Activated T-helper 17 cell treated with anti-CD3 and anti-CD28 coated beads, Interleukin-2, amount 50 U/mL, for 72 hours (primary cell): ENCODE measurements around the gene ME1. TPM values are rescaled to one million over a fixed set of nuclear protein-coding genes. Genes with fewer than 3 reads are reported as not detected.
"Not testable (repeated sequence)": the region's sequence is repeated elsewhere in the genome, so short reads cannot be mapped to it uniquely, and the experiment has no call there.

Experiments used
- ATAC-seq: fragments of 150-1000 bp; cut with Tn5 transposase; replicated peaks from 2 replicates; pipeline ENCODE4 v1.10.0; 2021; ENCODE audit warnings: mild to moderate bottlenecking, moderate library complexity
- H3K27ac Mint-ChIP-seq: one replicate; pipeline ENCODE4 v1.8.0; 2022; ENCODE audit warnings: mixed read lengths
- H3K27me3 Mint-ChIP-seq: one replicate; pipeline ENCODE4 v1.8.0; 2022; ENCODE audit warnings: mixed read lengths
- H3K36me3 Mint-ChIP-seq: one replicate; pipeline ENCODE4 v1.8.0; 2022; ENCODE audit warnings: low read depth, mild to moderate bottlenecking, mixed read lengths
- H3K4me1 Mint-ChIP-seq: one replicate; pipeline ENCODE4 v1.8.0; 2022; ENCODE audit warnings: mixed read lengths
- H3K4me3 Mint-ChIP-seq: one replicate; pipeline ENCODE4 v1.8.0; 2022; ENCODE audit warnings: mild to moderate bottlenecking, mixed read lengths
- H3K9me3 Mint-ChIP-seq: one replicate; pipeline ENCODE4 v1.8.0; 2022; ENCODE audit warnings: mixed read lengths
- total RNA-seq, 2 donors: library from RNA; stranded (reverse); gene quantifications; one replicate each; pipeline ENCODE4 v1.2.3, GENCODE V29; 2022

ME1 gene
- total RNA-seq, 2 donors from 2014 or later: 0.32 to 0.42 TPM

DNA sequence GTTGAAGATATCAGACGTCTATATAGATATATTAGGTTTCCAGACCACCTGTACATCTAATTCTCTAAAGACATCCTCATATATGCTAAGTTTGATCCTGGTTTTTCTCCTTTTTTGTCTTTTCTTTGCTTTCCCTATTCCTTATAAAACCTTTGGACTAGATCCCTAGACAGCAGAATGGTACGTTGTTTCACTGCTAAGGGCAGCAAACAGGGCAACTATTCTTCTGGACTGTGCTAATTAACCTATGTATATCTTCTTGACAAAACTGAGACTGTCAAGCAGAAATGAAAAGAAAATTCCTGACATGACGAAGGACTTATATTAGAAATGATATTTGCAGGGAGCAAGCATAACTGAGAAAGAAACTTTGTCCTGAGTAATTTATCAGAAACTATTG is 19.1 kb downstream of the ME1 start:
- ATAC-seq: no peak
- no peak overlapping the region for H3K4me3 Mint-ChIP-seq
- no peak overlapping the region for H3K27ac Mint-ChIP-seq
- peaks cover 3% of the 10 kb centered on the region for H3K9me3 Mint-ChIP-seq
- no peaks in the 10 kb centered on the region for H3K36me3 Mint-ChIP-seq
- H3K27me3 Mint-ChIP-seq: peaks cover 3% of the 10 kb centered on the region
- H3K4me1 Mint-ChIP-seq: no peaks in the 10 kb centered on the region

DNA sequence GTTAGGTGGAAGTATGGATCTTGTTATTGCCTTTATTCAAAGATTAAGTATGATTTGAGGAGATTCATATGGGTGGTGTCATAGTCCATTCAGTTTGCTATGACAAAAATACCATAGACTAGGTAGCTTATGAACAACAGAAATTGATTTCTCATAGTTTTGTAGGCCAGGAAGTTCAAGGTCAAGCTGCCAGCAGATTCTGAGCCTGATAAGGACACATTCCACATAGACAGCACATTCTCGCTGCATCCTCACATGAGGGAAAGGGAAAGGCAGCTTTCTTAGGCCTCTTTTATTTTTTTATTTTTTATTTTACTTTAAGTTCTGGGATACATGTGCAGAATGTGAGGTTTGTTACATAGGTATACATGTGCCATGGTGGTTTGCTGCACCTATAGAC is 27.7 kb downstream of the ME1 start:
- Mint-ChIP-seq H3K4me1 (no peaks in the 10 kb centered on the region), H3K36me3 (no peaks in the 10 kb centered on the region), H3K9me3 (peaks cover 8% of the 10 kb centered on the region), H3K27ac (no peak overlapping the region), H3K27me3 (no peaks in the 10 kb centered on the region), H3K4me3 (no peak overlapping the region)
- no peak for ATAC-seq

DNA sequence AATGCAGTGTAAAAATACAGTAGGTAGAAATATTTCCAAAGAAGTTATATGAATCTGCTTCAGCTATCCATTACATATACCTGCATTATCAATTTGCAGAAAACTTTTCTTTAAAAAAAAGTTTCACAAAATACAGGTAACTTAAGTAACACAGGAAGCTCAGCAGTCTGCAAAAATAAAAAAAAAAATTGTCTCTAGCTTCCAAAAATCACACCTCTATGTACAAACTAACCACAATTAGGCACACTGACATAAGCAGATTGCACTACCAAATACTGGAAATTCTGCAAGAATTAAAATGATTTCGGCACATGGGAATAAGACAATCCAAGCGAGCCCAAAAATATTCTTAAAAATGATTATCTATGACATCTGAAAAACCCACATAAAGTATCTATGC is 41.2 kb downstream of the ME1 start:
- ATAC-seq: no peak
- no peak overlapping the region for H3K4me3 Mint-ChIP-seq
- no peak overlapping the region for H3K27ac Mint-ChIP-seq
- H3K9me3 Mint-ChIP-seq: no peaks in the 10 kb centered on the region
- no peaks in the 10 kb centered on the region for H3K4me1 Mint-ChIP-seq
- no peaks in the 10 kb centered on the region for H3K36me3 Mint-ChIP-seq
- peaks cover under 1% of the 10 kb centered on the region for H3K27me3 Mint-ChIP-seq

DNA sequence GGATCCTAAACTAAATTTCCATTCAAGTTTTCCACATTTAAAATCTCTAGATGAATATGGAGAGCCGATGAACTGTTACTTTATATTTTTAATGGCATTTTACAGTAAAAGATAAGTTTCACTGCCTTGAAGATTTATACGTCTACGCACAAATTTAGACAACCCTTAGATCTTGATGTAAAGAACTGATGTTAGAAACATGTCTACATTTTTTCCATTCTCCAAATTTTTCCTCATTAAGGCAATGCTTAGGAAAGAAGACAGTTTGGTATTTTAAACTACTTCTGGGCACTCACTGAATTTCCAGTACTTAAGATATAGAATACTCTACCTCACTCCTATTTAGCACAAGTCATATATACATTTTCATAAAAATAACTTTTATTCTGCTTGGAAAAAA is 45.4 kb downstream of the ME1 start:
- H3K4me1 Mint-ChIP-seq: no peaks in the 10 kb centered on the region
- ATAC-seq: no peak
- H3K36me3 Mint-ChIP-seq: no peaks in the 10 kb centered on the region
- H3K27ac Mint-ChIP-seq: no peak overlapping the region
- no peak overlapping the region for H3K4me3 Mint-ChIP-seq
- no peaks in the 10 kb centered on the region for H3K9me3 Mint-ChIP-seq
- peaks cover 3% of the 10 kb centered on the region for H3K27me3 Mint-ChIP-seq

DNA sequence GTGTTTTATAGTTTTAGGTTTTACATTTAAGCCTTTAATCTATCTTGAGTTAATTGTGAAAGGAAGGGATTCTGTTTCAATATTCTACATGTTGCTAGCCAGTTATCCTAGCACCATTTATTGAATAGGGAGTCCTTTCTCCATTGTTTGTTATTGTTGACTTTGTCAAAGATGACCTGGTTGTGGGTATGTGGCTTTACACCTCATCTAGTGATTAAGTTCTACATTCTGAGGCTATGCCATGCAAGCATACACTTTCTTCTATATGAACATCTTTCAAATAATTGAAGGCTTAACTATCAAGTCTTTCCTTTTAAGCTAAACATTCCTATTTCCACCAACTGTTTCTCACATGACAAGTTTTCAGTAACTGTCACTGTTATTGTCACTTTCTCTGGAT is 46.1 kb downstream of the ME1 start:
- no peaks in the 10 kb centered on the region for H3K36me3 Mint-ChIP-seq
- ATAC-seq: no peak
- H3K4me3 Mint-ChIP-seq: no peak overlapping the region
- H3K9me3 Mint-ChIP-seq: no peaks in the 10 kb centered on the region
- H3K27me3 Mint-ChIP-seq: peaks cover 3% of the 10 kb centered on the region
- H3K4me1 Mint-ChIP-seq: no peaks in the 10 kb centered on the region
- H3K27ac Mint-ChIP-seq: no peak overlapping the region

DNA sequence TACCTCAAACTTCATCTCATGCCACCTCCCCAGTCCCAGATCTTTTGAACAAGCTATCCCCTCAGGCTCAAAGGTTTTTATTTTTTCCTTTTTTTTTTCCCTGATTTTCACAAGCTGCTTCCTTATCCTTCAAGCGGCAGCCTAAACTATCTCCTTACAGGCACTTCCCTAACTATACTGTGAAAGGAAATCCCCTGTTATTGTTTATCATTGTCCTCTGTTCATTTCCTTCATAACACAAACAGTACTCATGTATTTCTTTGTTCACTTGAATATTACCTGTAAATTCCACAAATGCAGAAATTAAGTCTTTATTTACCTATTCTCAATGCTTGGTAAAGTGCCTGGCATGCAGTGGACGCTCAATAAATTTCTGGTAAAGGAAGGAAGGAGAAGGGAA is 48.9 kb downstream of the ME1 start:
- Mint-ChIP-seq H3K4me1 (no peaks in the 10 kb centered on the region), H3K27me3 (peaks cover 3% of the 10 kb centered on the region), H3K9me3 (no peaks in the 10 kb centered on the region), H3K27ac (no peak overlapping the region), H3K36me3 (no peaks in the 10 kb centered on the region), H3K4me3 (no peak overlapping the region)
- no peak for ATAC-seq

DNA sequence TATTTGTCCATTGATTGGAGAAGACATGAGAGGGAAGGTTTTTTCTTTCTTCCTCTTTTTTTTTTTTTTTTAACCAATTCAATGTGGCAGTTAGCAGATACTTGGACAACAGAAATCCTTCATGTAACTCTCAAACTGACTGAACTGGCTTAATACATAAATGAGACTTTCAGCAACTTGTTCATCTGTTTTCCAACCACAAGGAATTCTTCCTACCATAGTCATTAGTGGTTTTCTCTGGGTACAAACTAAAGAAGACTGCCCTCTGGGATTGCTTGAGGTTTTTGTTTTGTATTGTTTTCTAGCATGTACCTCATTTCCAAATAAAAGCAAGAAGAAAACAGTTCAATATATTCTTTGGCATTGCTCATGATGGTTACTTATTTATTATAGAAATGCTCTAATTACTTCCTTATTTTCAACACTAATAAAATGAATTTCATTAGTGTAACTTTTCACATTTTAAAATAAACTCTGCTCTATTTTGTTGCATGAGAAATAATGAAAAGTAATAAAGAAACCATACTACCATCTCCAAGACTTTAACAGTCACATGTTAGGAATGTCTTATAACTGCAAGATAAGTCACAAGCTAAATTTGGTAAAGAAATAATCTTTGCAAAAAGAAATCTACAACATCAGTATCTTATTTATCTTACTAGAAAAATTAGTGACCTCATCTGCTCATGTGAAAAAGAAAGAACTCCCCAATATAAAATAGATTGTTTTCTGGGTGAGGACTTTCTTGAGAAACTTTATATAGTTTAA is 52.0 kb downstream of the ME1 start:
- H3K27me3 Mint-ChIP-seq: no peaks in the 10 kb centered on the region
- H3K4me3 Mint-ChIP-seq: no peak overlapping the region
- no peaks in the 10 kb centered on the region for H3K9me3 Mint-ChIP-seq
- H3K4me1 Mint-ChIP-seq: no peaks in the 10 kb centered on the region
- no peak for ATAC-seq
- H3K27ac Mint-ChIP-seq: no peak overlapping the region
- no peaks in the 10 kb centered on the region for H3K36me3 Mint-ChIP-seq

DNA sequence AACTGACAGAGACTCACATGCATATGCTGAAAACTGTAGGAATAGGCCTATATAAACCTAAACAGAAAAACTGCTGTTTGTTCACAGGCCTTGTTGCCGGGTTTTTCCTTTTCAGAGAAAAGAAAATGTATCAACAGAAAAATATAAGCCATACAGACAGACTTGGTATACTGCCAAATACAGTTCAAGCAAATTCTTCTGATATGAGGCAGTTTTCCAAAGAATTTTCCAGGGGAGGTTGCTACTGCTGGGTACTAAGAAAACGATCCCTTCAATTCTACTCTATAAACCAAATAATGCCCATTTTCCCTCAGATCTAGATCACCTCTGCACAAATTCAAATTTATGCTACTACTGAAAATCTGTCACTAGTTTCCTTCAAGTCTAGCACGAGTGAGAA is 59.4 kb downstream of the ME1 start:
- Mint-ChIP-seq H3K27me3 (no peaks in the 10 kb centered on the region), H3K27ac (no peak overlapping the region), H3K36me3 (no peaks in the 10 kb centered on the region), H3K4me3 (no peak overlapping the region), H3K9me3 (no peaks in the 10 kb centered on the region), H3K4me1 (no peaks in the 10 kb centered on the region)
- ATAC-seq: no peak

DNA sequence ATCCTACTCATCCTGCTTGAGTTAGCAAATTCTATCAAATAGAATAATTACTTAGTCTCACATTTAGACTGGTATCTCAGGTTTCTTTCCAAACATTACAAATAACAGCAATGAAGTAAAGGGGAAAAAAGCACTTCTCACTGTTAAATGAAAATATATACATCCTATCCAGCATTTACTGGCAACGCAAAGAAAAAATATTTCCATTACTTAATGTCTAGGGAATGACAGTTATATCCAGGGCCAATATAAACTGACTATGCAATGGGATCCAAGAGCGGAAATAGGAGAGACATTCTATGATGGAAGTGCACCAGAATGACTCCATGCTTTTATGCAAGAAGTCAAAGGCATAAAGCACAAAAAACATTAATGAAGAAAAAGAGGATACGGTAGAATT is 60.3 kb downstream of the ME1 start:
- H3K27me3 Mint-ChIP-seq: no peaks in the 10 kb centered on the region
- H3K4me1 Mint-ChIP-seq: no peaks in the 10 kb centered on the region
- no peak overlapping the region for H3K4me3 Mint-ChIP-seq
- H3K27ac Mint-ChIP-seq: no peak overlapping the region
- no peak for ATAC-seq
- H3K36me3 Mint-ChIP-seq: no peaks in the 10 kb centered on the region
- no peaks in the 10 kb centered on the region for H3K9me3 Mint-ChIP-seq

DNA sequence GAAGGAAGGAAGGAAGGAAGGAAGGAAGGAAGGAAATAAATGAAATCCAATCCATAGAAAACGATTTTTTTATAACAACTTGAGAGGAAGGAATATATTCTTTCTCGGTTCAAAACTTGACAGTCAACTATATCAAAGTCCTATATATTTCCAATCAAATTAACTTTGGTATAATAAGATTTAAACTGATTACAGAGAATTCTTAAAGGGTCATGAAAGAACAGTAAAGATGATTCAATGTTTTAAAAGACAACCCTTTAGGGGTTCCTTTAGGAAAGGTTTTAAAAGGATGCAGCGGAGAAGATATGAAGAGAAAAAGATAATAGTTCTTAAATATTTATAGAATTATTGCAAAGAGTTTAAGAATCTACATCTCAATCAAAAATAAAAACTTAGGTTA is 61.2 kb downstream of the ME1 start:
- Mint-ChIP-seq H3K27me3 (no peaks in the 10 kb centered on the region), H3K27ac (no peak overlapping the region), H3K9me3 (no peaks in the 10 kb centered on the region), H3K4me3 (no peak overlapping the region), H3K4me1 (no peaks in the 10 kb centered on the region), H3K36me3 (no peaks in the 10 kb centered on the region)
- no peak for ATAC-seq

DNA sequence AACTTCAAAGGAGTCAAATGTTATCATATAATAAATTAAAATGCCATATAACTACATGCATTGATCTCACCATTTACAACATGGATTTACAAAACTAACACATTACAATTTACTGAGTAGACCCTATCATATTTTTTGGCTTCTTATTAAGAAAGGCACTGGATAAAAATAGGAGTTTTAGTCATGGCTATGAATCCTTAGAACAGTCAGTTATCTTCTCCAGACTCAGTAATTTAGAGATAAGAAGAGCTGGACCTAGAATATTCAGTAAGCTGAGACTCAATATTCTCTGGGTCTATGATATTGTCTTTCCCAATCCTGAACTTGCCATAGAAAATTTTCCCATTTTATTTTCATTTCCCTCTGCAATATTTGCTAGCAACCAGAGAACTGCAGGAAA is 62.3 kb downstream of the ME1 start:
- Mint-ChIP-seq H3K27ac (no peak overlapping the region), H3K4me1 (no peaks in the 10 kb centered on the region), H3K36me3 (no peaks in the 10 kb centered on the region), H3K9me3 (no peaks in the 10 kb centered on the region), H3K4me3 (no peak overlapping the region), H3K27me3 (no peaks in the 10 kb centered on the region)
- no peak for ATAC-seq

DNA sequence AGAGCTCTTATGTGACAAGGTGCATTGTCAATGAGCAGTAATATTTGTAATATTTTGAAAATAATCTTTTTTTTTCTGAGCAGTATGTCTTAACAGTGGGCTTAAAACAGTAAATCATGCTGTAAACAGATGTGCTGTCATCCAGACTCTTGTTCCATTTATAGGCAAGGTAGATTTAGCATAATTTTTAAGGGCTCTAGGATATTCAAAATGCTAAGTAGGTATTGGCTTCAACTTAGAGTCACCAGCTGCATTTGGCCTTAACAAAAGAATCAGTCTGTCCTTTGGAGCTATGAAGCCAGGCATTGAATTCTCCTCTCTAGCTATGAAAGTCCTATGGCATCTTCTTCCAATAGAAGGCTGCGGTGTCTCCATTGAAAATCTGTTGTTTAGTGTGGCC is 63.7 kb downstream of the ME1 start:
- Mint-ChIP-seq H3K4me3 (no peak overlapping the region), H3K4me1 (no peaks in the 10 kb centered on the region), H3K27me3 (no peaks in the 10 kb centered on the region), H3K9me3 (no peaks in the 10 kb centered on the region), H3K27ac (no peak overlapping the region), H3K36me3 (no peaks in the 10 kb centered on the region)
- no peak for ATAC-seq

DNA sequence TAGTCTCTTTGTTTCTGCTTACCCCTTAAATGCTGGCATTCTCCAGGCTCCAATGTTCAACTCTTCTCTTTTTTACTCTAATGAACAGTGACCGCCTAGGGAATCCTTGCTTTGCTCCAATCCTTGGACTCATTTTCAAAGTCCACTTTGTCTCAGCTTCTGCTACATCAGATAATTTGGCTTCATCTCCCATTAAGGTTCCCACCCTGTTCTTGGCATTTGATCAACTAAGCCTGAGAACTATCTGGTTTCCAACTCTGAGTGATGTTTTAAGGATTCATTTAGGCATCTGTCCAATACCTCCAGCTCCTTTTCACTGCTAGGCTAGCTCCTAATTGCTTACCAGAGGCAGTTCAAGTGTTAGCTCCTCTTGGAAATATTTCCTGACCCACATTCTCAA is 64.9 kb downstream of the ME1 start:
- H3K27ac Mint-ChIP-seq: no peak overlapping the region
- no peaks in the 10 kb centered on the region for H3K4me1 Mint-ChIP-seq
- no peaks in the 10 kb centered on the region for H3K9me3 Mint-ChIP-seq
- H3K27me3 Mint-ChIP-seq: no peaks in the 10 kb centered on the region
- no peak overlapping the region for H3K4me3 Mint-ChIP-seq
- no peaks in the 10 kb centered on the region for H3K36me3 Mint-ChIP-seq
- ATAC-seq: no peak

DNA sequence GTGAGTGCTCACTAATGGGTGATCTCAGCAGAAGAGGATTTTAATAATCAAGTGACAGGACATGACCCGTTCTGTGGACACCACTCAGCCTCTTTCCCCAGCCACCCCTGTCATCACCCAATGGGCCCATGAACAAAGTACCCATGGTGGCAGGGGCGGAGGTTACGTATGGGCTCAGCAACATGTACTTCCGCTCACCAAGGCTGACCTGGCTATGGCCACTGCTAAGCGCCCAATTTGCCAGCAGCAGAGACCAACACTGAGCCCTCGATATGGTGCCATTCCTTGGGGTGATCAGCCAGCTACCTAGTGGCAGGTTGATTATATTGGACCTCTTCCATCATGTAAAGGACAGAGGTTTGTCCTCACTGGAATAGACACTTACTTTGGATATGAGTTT is 68.5 kb downstream of the ME1 start:
- not testable (repeated sequence) for ATAC-seq, H3K27ac Mint-ChIP-seq, H3K4me3 Mint-ChIP-seq

DNA sequence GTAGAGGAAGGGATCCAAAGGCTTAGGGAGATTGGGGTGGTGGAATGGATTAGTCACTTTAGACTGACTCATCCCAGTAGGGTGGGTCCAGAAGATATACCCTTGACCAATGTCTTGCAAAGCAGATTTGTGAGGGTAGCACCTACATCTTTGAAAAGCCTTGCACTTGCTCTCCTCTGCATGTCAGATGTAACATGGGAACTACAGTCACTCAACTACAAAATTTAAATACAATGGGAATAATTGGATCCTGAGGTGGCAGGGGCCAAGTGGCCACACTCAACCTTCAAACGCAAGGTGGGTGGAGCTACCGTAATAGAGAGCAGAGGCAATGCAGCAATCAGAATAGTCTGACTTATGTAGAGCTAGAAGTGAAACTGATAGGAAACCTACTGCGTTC is 71.2 kb downstream of the ME1 start:
- Mint-ChIP-seq H3K4me1 (no peaks in the 10 kb centered on the region), H3K36me3 (no peaks in the 10 kb centered on the region)
- no peak for ATAC-seq

More for the DNA sequence above, 68.5 kb downstream of the ME1 start:
- H3K27me3 Mint-ChIP-seq, H3K36me3 Mint-ChIP-seq, H3K4me1 Mint-ChIP-seq, H3K9me3 Mint-ChIP-seq: not testable (repeated sequence)

DNA sequence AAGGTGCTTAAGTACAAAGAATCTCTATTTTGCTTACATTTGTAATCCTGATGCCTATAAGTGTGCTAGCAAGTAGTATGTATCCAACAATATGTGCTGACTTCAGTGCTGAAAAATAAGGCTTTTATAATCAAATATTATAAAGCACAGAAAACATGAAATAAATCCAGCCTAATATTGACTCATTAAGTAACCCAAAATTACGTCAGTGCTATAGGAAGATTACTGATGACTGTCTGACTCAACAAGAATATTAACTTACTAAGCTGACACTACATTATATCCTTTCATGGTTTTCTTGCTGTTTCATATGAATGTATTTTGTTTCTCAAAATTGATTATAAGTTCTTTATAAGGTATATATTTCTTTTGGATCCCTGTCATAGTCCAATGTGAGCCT is 76.1 kb downstream of the ME1 start:
- Mint-ChIP-seq H3K27me3 (no peaks in the 10 kb centered on the region), H3K4me1 (no peaks in the 10 kb centered on the region), H3K9me3 (peaks cover 7% of the 10 kb centered on the region), H3K4me3 (no peak overlapping the region), H3K36me3 (no peaks in the 10 kb centered on the region), H3K27ac (no peak overlapping the region)
- no peak for ATAC-seq

More for the DNA sequence above, 71.2 kb downstream of the ME1 start:
- no peaks in the 10 kb centered on the region for H3K27me3 Mint-ChIP-seq
- H3K27ac Mint-ChIP-seq: no peak overlapping the region
- H3K4me3 Mint-ChIP-seq: no peak overlapping the region
- peaks cover 8% of the 10 kb centered on the region for H3K9me3 Mint-ChIP-seq
